ENCODE data around the gene C1QTNF8. TPM values are rescaled to one million over a fixed set of nuclear protein-coding genes. Genes with fewer than 3 reads are reported as not detected.

Gene C1QTNF8
- total RNA-seq, 4 donors from 2014 or later: not detected

- peaks cover 0 to 99% of the 10 kb centered on the region in 2 donors for H3K27me3 ChIP-seq
Measured at GRCh38 chr16:1069154-1069553, 26.9 kb downstream of the C1QTNF8 start.

GRCh38 chr16:1068451-1068850 lies 27.6 kb downstream of the C1QTNF8 start:
- TF ChIP-seq EP300 (IDR thresholded peaks at IDR 0.05): no peak
- no peak for TF ChIP-seq POLR2A (IDR thresholded peaks at IDR 0.05)
- Histone ChIP-seq H3K9me3 (no peaks in the 10 kb centered on the region), H3K4me1 (no peaks in the 10 kb centered on the region), H3K36me3 (no peaks in the 10 kb centered on the region), H3K27me3 (peaks cover 0 to 98% of the 10 kb centered on the region in 2 donors), H3K27ac (no peak overlapping the region), H3K4me3 (no peak overlapping the region)
- 53 to 55% methylated on average over 18 of the region's 18 CpGs for WGBS, 2 donors
- no peak for DNase-seq (ENCODE audit: low spot score in 2 of 2)

More at GRCh38 chr16:1069154-1069553, 26.9 kb downstream of the C1QTNF8 start:
- Histone ChIP-seq H3K4me1 (no peaks in the 10 kb centered on the region), H3K4me3 (no peak overlapping the region), H3K27ac (no peak overlapping the region), H3K9me3 (no peaks in the 10 kb centered on the region), H3K36me3 (no peaks in the 10 kb centered on the region)
- no peak for DNase-seq (ENCODE audit: low spot score in 2 of 2)
- WGBS, 2 donors: 83 to 86% methylated on average over 1 to 7 of the region's 7 CpGs
- TF ChIP-seq POLR2A (IDR thresholded peaks at IDR 0.05): no peak
- TF ChIP-seq EP300 (IDR thresholded peaks at IDR 0.05): no peak
- TF ChIP-seq CTCF (IDR thresholded peaks at IDR 0.05): no peak

GRCh38 chr16:1067629-1068028 lies 28.4 kb downstream of the C1QTNF8 start:
- Histone ChIP-seq H3K9me3 (no peaks in the 10 kb centered on the region), H3K36me3 (no peaks in the 10 kb centered on the region), H3K27ac (no peak overlapping the region), H3K4me1 (no peaks in the 10 kb centered on the region), H3K27me3 (peaks cover 0 to 98% of the 10 kb centered on the region in 2 donors), H3K4me3 (no peak overlapping the region)
- no peak for DNase-seq (ENCODE audit: low spot score in 2 of 2)
- TF ChIP-seq POLR2A (IDR thresholded peaks at IDR 0.05) (no peak), CTCF (IDR thresholded peaks at IDR 0.05) (no peak), EP300 (IDR thresholded peaks at IDR 0.05) (no peak)
- 63 to 69% methylated on average over 15 of the region's 15 CpGs for WGBS, 2 donors

- H3K36me3 ChIP-seq: no peaks in the 10 kb centered on the region
- no peak overlapping the region for H3K4me3 ChIP-seq
- DNase-seq (ENCODE audit: low spot score in 2 of 2): no peak
- no peak for TF ChIP-seq EP300 (IDR thresholded peaks at IDR 0.05)
- TF ChIP-seq CTCF (IDR thresholded peaks at IDR 0.05): no peak
- TF ChIP-seq POLR2A (IDR thresholded peaks at IDR 0.05): no peak
- no peak overlapping the region for H3K27ac ChIP-seq
- no peaks in the 10 kb centered on the region for H3K4me1 ChIP-seq
- no peaks in the 10 kb centered on the region for H3K9me3 ChIP-seq
- 60 to 64% methylated on average over 24 of the region's 24 CpGs for WGBS, 2 donors
- H3K27me3 ChIP-seq: peaks cover 0 to 93% of the 10 kb centered on the region in 2 donors
Measured at GRCh38 chr16:1066584-1067172, 29.4 kb downstream of the C1QTNF8 start.

GRCh38 chr16:1065469-1066128 lies 30.4 kb downstream of the C1QTNF8 start:
- peaks cover 0 to 82% of the 10 kb centered on the region in 2 donors for H3K27me3 ChIP-seq
- H3K27ac ChIP-seq: no peak overlapping the region
- H3K4me3 ChIP-seq: no peak overlapping the region
- WGBS, 2 donors: 27 to 38% methylated on average over 27 to 34 of the region's 55 CpGs
- TF ChIP-seq EP300 (IDR thresholded peaks at IDR 0.05) (no peak), CTCF (IDR thresholded peaks at IDR 0.05) (no peak), POLR2A (IDR thresholded peaks at IDR 0.05) (no peak)
- no peak for DNase-seq (ENCODE audit: low spot score in 2 of 2)
- no peaks in the 10 kb centered on the region for H3K4me1 ChIP-seq
- H3K36me3 ChIP-seq: no peaks in the 10 kb centered on the region
- no peaks in the 10 kb centered on the region for H3K9me3 ChIP-seq
